Mesenchymal stem cell (in vitro differentiated cells and primary cell): ENCODE data around the gene KIF5B.
"Not testable (repeated sequence)": the region's sequence is repeated elsewhere in the genome, so short reads cannot be mapped to it uniquely, and the experiment has no call there.

Experiments used
- DNase-seq: peaks from one replicate; pipeline ENCODE4 v3.0.0-alpha.2; 2013
- H2AFZ ChIP-seq: one replicate; pipeline ENCODE4 v1.6.1; 2013; ENCODE audit warnings: low read depth, mild to moderate bottlenecking, control low read depth, inconsistent platforms, low read length, moderate library complexity
- H2AK5ac ChIP-seq: 2 replicates; pipeline ENCODE4 v1.6.1; 2013; ENCODE audit warnings: low read length, moderate library complexity, mild to moderate bottlenecking, inconsistent platforms; ENCODE audit not compliant: severe bottlenecking
- H2BK120ac ChIP-seq: one replicate; pipeline ENCODE4 v1.6.1; 2013; ENCODE audit warnings: low read depth, mild to moderate bottlenecking, inconsistent platforms, low read length, moderate library complexity
- H2BK12ac ChIP-seq, 2 experiments: one replicate each; pipeline ENCODE4 v1.6.1; 2013; ENCODE audit warnings: inconsistent platforms in 2 of 2, low read length in 2 of 2, mild to moderate bottlenecking in 2 of 2, moderate library complexity in 2 of 2, control low read depth in 1 of 2
- H2BK15ac ChIP-seq: one replicate; pipeline ENCODE4 v1.6.1; 2013; ENCODE audit warnings: mild to moderate bottlenecking, low read depth, inconsistent platforms; ENCODE audit not compliant: poor library complexity, severe bottlenecking
- H2BK5ac ChIP-seq: 2 replicates; pipeline ENCODE4 v1.6.1; 2013; ENCODE audit warnings: low read depth, mild to moderate bottlenecking, low read length, control low read depth, inconsistent platforms; ENCODE audit not compliant: poor library complexity, severe bottlenecking
- H3K14ac ChIP-seq, 2 experiments: one replicate each; pipeline ENCODE4 v1.6.1; 2013; ENCODE audit warnings: inconsistent platforms in 2 of 2, low read length in 2 of 2, control low read depth in 1 of 2, mild to moderate bottlenecking in 1 of 2, moderate library complexity in 1 of 2
- H3K18ac ChIP-seq, 2 experiments: one replicate each; pipeline ENCODE4 v1.6.1; 2013; ENCODE audit warnings: inconsistent platforms in 2 of 2, low read length in 2 of 2, control low read depth in 1 of 2, low read depth in 1 of 2, mild to moderate bottlenecking in 1 of 2
- H3K23ac ChIP-seq, 2 experiments: one replicate each; pipeline ENCODE4 v1.6.1; 2013; ENCODE audit warnings: inconsistent platforms in 2 of 2, low read length in 2 of 2, mild to moderate bottlenecking in 2 of 2, moderate library complexity in 2 of 2, control low read depth in 1 of 2
- H3K27ac ChIP-seq: 2 replicates; pipeline ENCODE4 v1.5.1; 2013; ENCODE audit warnings: mild to moderate bottlenecking, moderate library complexity, low read length, control low read depth, inconsistent platforms; ENCODE audit not compliant: poor library complexity, severe bottlenecking
- H3K27me3 ChIP-seq, 2 experiments: 2 replicates each; pipeline versions ENCODE4 v1.6.1 to v1.7.0; 2013; ENCODE audit warnings: low read length in 2 of 2, mild to moderate bottlenecking in 2 of 2, moderate library complexity in 2 of 2, control low read depth in 1 of 2, inconsistent platforms in 1 of 2; ENCODE audit not compliant: control insufficient read depth in 1 of 2, insufficient read depth in 1 of 2
- H3K36me3 ChIP-seq, 2 experiments: 2 replicates each; pipeline versions ENCODE4 v1.6.1 to v1.7.0; 2013; ENCODE audit warnings: low read length in 2 of 2, control low read depth in 1 of 2, inconsistent platforms in 1 of 2, low read depth in 1 of 2, mild to moderate bottlenecking in 1 of 2; ENCODE audit not compliant: insufficient read depth in 2 of 2, control insufficient read depth in 1 of 2
- H3K4ac ChIP-seq, 2 experiments: one replicate each; pipeline ENCODE4 v1.6.1; 2013; ENCODE audit warnings: inconsistent platforms in 2 of 2, low read length in 2 of 2, mild to moderate bottlenecking in 2 of 2, moderate library complexity in 2 of 2, control low read depth in 1 of 2, low read depth in 1 of 2
- H3K4me1 ChIP-seq: 2 replicates; pipeline ENCODE4 v1.6.1; 2013; ENCODE audit warnings: low read depth, low read length, control low read depth; ENCODE audit not compliant: control insufficient read depth, insufficient read depth
- H3K4me2 ChIP-seq: 2 replicates; pipeline ENCODE4 v1.6.1; 2013; ENCODE audit warnings: low read length, mild to moderate bottlenecking, inconsistent platforms; ENCODE audit not compliant: poor library complexity, severe bottlenecking
- H3K4me3 ChIP-seq, 2 experiments: 2 replicates each; pipeline versions ENCODE4 v1.5.1 to v1.7.0; 2013; ENCODE audit warnings: low read length in 2 of 2, mild to moderate bottlenecking in 2 of 2, control low read depth in 1 of 2, low read depth in 1 of 2; ENCODE audit not compliant: insufficient read depth in 1 of 2
- H3K79me1 ChIP-seq: replicated peaks from 2 replicates; pipeline ENCODE4 v1.6.1; 2013; ENCODE audit warnings: mild to moderate bottlenecking, control low read depth, low read length, inconsistent platforms; ENCODE audit not compliant: poor library complexity, severe bottlenecking
- H3K9ac ChIP-seq: 2 replicates; pipeline ENCODE4 v1.7.0; 2013; ENCODE audit warnings: mild to moderate bottlenecking, low read length, moderate library complexity
- H3K9me3 ChIP-seq: 2 replicates; pipeline ENCODE4 v1.7.0; 2013; ENCODE audit warnings: mild to moderate bottlenecking, low read length; ENCODE audit not compliant: control insufficient read depth
- H4K8ac ChIP-seq: one replicate; pipeline ENCODE4 v1.6.1; 2013; ENCODE audit warnings: inconsistent platforms, mild to moderate bottlenecking, low read length, moderate library complexity
- H4K91ac ChIP-seq: one replicate; pipeline ENCODE4 v1.6.1; 2013; ENCODE audit warnings: mild to moderate bottlenecking, low read length, inconsistent platforms
- WGBS: methylation state at CpG from one replicate; pipeline ENCODE4 v1.1.7; 2013; ENCODE audit warnings: mixed read lengths; 5-methylcytosine and 5-hydroxymethylcytosine counted together

Gene KIF5B

DNA sequence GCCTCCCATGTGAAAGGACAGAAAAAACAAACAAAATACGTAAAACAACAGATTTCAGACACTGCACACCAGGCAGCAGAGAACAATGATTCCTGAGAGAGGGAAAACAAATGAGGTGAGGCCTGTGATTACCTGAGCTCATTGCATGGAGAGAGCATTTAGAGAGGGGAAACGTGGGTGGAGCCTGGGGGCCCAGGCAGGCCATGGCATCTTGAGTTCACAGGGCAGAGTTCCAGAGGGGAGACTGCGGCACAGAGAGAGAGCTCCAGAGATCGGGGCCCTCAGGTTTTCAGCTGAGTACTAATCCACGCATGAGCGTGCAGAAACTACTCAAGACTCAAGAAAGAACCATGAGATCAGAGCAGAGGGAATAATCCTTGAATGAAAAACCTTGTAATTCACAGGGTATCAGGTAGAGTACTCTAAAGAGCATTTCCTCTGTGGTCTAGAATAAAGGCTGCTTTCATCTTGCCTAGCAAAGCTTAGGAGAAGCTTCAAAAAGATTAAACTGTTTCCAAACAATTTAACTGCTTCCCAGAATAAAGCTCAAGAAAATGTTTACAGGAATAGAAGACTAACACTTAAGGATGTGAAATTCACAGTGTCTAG is 81.0 kb downstream of the KIF5B start:
- no peak overlapping the region for H4K8ac ChIP-seq
- no peak overlapping the region for H2BK12ac ChIP-seq
- DNase-seq, result no peak
- H2AFZ ChIP-seq, result no peak overlapping the region
- H3K9ac ChIP-seq, result no peak overlapping the region
- H3K4me2 ChIP-seq, result no peak overlapping the region
- no peak overlapping the region for H4K91ac ChIP-seq
- no peak overlapping the region for H2BK120ac ChIP-seq
- H3K36me3 ChIP-seq, result no peaks in the 10 kb centered on the region
- no peak overlapping the region for H2BK15ac ChIP-seq
- WGBS, result 90% methylated on average over 5 of the region's 6 CpGs
- H3K14ac ChIP-seq, result no peak overlapping the region
- no peak overlapping the region for H2AK5ac ChIP-seq
- H3K9me3 ChIP-seq, result no peaks in the 10 kb centered on the region
- no peak overlapping the region for H3K4me3 ChIP-seq
- no peak overlapping the region for H2BK5ac ChIP-seq
- no peak overlapping the region for H3K27ac ChIP-seq
- H3K4ac ChIP-seq, result no peak overlapping the region
- H3K27me3 ChIP-seq, result no peaks in the 10 kb centered on the region
- no peaks in the 10 kb centered on the region for H3K79me1 ChIP-seq
- H3K23ac ChIP-seq, result no peak overlapping the region
- H3K4me1 ChIP-seq, result peaks cover 4% of the 10 kb centered on the region
- H3K18ac ChIP-seq, result no peak overlapping the region

DNA sequence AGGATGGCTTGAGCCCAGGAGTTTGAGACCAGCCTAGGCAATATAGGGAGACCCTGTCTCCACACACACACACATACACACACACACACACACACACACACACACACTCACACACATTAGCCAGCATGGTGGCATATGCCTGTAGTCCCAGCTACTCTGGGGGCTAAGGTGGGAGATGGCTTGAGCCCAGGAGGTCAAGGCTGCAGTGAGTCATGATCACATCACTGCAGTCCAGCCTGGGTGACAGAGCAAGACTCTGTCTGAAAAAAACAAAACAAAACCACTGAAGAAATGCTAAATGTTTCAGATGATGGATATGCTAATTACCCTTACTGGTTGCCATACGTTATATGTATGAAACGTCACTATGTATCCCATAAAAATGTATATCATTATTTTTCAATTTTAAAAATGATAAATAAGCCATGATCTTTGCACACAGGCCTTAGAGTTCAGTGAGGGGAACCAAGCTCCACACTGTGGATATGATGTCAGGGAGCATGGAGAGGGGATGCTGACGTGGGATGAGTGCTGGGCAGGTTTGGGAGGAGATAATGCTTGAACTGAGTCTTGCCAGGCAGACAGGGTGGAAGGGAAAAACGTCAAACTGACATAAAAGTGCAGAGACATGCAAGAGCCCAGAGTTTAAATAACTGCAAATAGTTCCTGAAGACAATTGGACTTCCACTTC is 81.6 kb downstream of the KIF5B start:
- Histone ChIP-seq H3K14ac (no peak overlapping the region), H3K27ac (no peak overlapping the region), H3K18ac (no peak overlapping the region), H3K4me1 (peaks cover 4% of the 10 kb centered on the region), H3K4me2 (no peak overlapping the region), H3K23ac (no peak overlapping the region), H2AK5ac (no peak overlapping the region), H4K8ac (no peak overlapping the region), H3K36me3 (no peaks in the 10 kb centered on the region), H3K4ac (no peak overlapping the region), H2BK120ac (no peak overlapping the region), H2AFZ (no peak overlapping the region), H4K91ac (no peak overlapping the region), H2BK15ac (no peak overlapping the region), H3K79me1 (no peaks in the 10 kb centered on the region), H3K27me3 (no peaks in the 10 kb centered on the region), H2BK12ac (no peak overlapping the region), H3K4me3 (no peak overlapping the region), H3K9me3 (no peaks in the 10 kb centered on the region), H3K9ac (no peak overlapping the region), H2BK5ac (no peak overlapping the region)
- peak; percentile 50 for DNase-seq
- 58% methylated on average over 2 of the region's 4 CpGs for WGBS

DNA sequence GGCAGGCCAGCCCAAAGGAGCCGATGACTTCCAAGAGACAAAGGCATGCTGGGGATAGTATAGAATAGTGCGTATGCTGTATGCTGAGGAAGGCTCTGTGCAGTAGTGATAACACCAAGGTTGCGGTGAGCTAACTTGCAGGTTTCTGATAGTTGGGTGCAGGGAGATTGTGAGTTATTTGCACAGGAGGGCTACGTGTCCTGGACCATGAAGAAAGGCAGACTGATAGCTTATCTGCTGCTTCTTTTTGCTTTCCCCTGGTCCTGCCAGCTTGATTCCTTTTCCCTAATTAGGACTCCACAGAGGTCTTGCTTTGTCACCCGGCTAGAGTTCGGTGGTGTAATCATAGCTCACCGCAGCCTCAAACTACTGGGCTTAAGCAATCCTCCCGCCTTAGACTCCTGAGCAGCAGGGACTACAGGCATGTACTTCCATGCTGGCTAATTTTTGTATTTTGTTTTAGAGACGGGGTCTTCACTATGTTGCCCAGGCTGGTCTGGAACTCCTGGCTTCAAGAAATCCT is 83.6 kb downstream of the KIF5B start:
- Histone ChIP-seq H3K36me3 (no peaks in the 10 kb centered on the region), H2BK5ac (no peak overlapping the region), H3K9me3 (no peaks in the 10 kb centered on the region), H3K27ac (no peak overlapping the region), H2BK120ac (no peak overlapping the region), H4K8ac (no peak overlapping the region), H2AK5ac (no peak overlapping the region), H3K4me2 (no peak overlapping the region), H3K4ac (no peak overlapping the region), H2BK15ac (no peak overlapping the region), H3K4me1 (peaks cover 4% of the 10 kb centered on the region), H3K18ac (no peak overlapping the region), H3K79me1 (no peaks in the 10 kb centered on the region), H3K27me3 (no peaks in the 10 kb centered on the region), H3K4me3 (no peak overlapping the region), H3K9ac (no peak overlapping the region), H4K91ac (no peak overlapping the region), H3K23ac (no peak overlapping the region), H3K14ac (no peak overlapping the region), H2BK12ac (no peak overlapping the region), H2AFZ (no peak overlapping the region)
- DNase-seq, result no peak
- 96% methylated on average over 9 of the region's 9 CpGs for WGBS

DNA sequence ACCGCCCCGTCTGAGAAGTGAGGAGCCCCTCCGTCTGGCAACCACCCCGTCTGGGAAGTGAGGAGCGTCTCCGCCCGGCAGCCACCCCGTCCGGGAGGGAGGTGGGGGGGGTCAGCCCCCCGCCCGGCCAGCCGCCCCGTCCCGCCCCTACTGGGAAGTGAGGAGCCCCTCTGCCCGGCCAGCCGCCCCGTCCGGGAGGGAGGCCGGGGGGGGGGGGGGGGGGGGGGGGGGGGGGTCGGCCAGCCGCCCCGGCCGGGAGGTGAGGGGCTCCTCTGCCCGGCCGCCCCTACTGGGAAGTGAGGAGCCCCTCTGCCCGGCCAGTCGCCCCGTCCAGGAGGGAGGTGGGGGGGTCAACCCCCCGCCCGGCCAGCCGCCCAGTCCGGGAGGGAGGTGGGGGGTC is 86.4 kb downstream of the KIF5B start:
- not testable (repeated sequence) for H3K4me3 ChIP-seq, H2BK15ac ChIP-seq, H3K27me3 ChIP-seq, H2BK120ac ChIP-seq, DNase-seq, H3K14ac ChIP-seq, H3K4me1 ChIP-seq, H3K79me1 ChIP-seq, H3K4ac ChIP-seq, H3K9ac ChIP-seq, H3K23ac ChIP-seq, H3K18ac ChIP-seq, H4K91ac ChIP-seq, H2BK5ac ChIP-seq, H3K27ac ChIP-seq, H3K4me2 ChIP-seq, H4K8ac ChIP-seq, H2AK5ac ChIP-seq, H2AFZ ChIP-seq, H2BK12ac ChIP-seq, H3K36me3 ChIP-seq, H3K9me3 ChIP-seq
- no CpG with 5 or more reads among the region's 32 CpGs for WGBS
